HepG2 (cell line): Measurements from ENCODE around the gene ACACB. TPM values are rescaled to one million over a fixed set of nuclear protein-coding genes. Genes with fewer than 3 reads are reported as not detected.

Experiments used
- ATAC-seq: fragments of 200-7000 bp; cut with Tn5 transposase; 3 replicates; pipeline ENCODE4 v1.9.1; 2020; ENCODE audit warnings: mild to moderate bottlenecking, moderate library complexity
- BruUV-seq: library from RNA; stranded (reverse); fragments of 400-500 nt; replicated peaks from 2 replicates; lab custom pipeline; 2021; lab: Mats Ljungman, UMichigan
- CTCF ChIA-PET: fragments of 300-600 bp; formaldehyde crosslinking; extraction: SDS; loops from one replicate; lab custom pipeline; 2021; ENCODE audit warnings: low total read pairs, inconsistent platforms, low intra/inter-chr PET ratio; lab: Yijun Ruan, JAX
- POLR2A ChIA-PET: fragments of 350-600 bp; sonication (Branson Sonifier 250); formaldehyde crosslinking; loops from one replicate; lab custom pipeline; 2020; ENCODE audit warnings: antibody characterized with exemption, inconsistent platforms; lab: Yijun Ruan, JAX
- DNase-seq: peaks from one replicate; pipeline ENCODE4 v3.0.0-alpha.2; 2015; ENCODE audit warnings: low spot score
- FAIRE-seq: peaks from 3 replicates; lab custom pipeline; 2011; peaks lifted over from hg19 to GRCh38; lab: Jason Lieb, UNC
- H2AFZ ChIP-seq: one replicate; pipeline ENCODE4 v1.6.1; 2011; ENCODE audit warnings: low read length, inconsistent platforms
- H3K27ac ChIP-seq: fragments of 300-600 bp; 3 replicates; pipeline ENCODE4 v1.8.0; 2011; ENCODE audit warnings: mixed run types, mild to moderate bottlenecking, mixed read lengths, low read length, inconsistent platforms; ENCODE audit not compliant: insufficient read depth; ENCODE audit errors: extremely low read length
- H3K27me3 ChIP-seq, 2 experiments: fragments of 200-600 bp in 1 of 2; 2 replicates in 1 of 2; 3 replicates in 1 of 2; pipeline versions ENCODE4 v1.6.0 to v1.8.0; 2011; ENCODE audit warnings: low read length in 2 of 2, mild to moderate bottlenecking in 2 of 2, moderate library complexity in 2 of 2, inconsistent platforms in 1 of 2; ENCODE audit not compliant: insufficient read depth in 2 of 2, control insufficient read depth in 1 of 2
- H3K36me3 ChIP-seq, 2 experiments: fragments of 200-600 bp in 1 of 2; replicated peaks in 1 of 2; 2 replicates in 1 of 2; 3 replicates in 1 of 2; pipeline versions ENCODE4 v1.5.1 to v1.8.0; 2011; ENCODE audit warnings: low read length in 2 of 2, inconsistent platforms in 1 of 2; ENCODE audit not compliant: insufficient read depth in 2 of 2, control insufficient read depth in 1 of 2
- H3K4me1 ChIP-seq: 2 replicates; pipeline ENCODE4 v1.5.1; 2012; ENCODE audit warnings: low read length, inconsistent platforms; ENCODE audit not compliant: insufficient read depth
- H3K4me2 ChIP-seq: 2 replicates; pipeline ENCODE4 v1.6.0; 2011; ENCODE audit warnings: low read depth, low read length, inconsistent platforms
- H3K4me3 ChIP-seq, 3 experiments: fragments of 200-600 bp in 1 of 3; sonication (generic), shearing (Covaris generic) in 1 of 3; replicated peaks in 1 of 3; 2 replicates each; pipeline ENCODE4 v1.5.1; 2011 to 2016; ENCODE audit warnings: low read length in 3 of 3, inconsistent platforms in 2 of 3, low read depth in 2 of 3, mild to moderate bottlenecking in 2 of 3, control low read depth in 1 of 3, mixed read lengths in 1 of 3; ENCODE audit not compliant: insufficient read depth in 1 of 3
- H3K79me2 ChIP-seq: one replicate; pipeline ENCODE4 v1.6.1; 2011; ENCODE audit warnings: low read length, inconsistent platforms; ENCODE audit not compliant: insufficient read depth
- H3K9ac ChIP-seq: 2 replicates; pipeline ENCODE4 v1.6.0; 2011; ENCODE audit warnings: mild to moderate bottlenecking, low read depth, low read length, inconsistent platforms; ENCODE audit not compliant: insufficient read depth
- H3K9me3 ChIP-seq: 2 replicates; pipeline ENCODE4 v1.5.1; 2012; ENCODE audit warnings: mild to moderate bottlenecking, low read length
- H4K20me1 ChIP-seq: 2 replicates; pipeline ENCODE4 v1.6.0; 2011; ENCODE audit warnings: inconsistent platforms, mild to moderate bottlenecking, low read length, moderate library complexity; ENCODE audit not compliant: insufficient read depth
- ATF3 ChIP-seq: sonication (generic); formaldehyde crosslinking; IDR thresholded peaks from 2 replicates; pipeline ENCODE4 v1.4.0; 2020; ENCODE audit warnings: missing genetic modification reagents
- ATF7-NPFF ChIP-seq: sonication (generic); formaldehyde crosslinking; IDR thresholded peaks from 2 replicates; pipeline ENCODE4 v1.8.1; 2023; ENCODE audit warnings: mild to moderate bottlenecking, low read depth, missing genetic modification reagents, moderate library complexity
- HIVEP1 ChIP-seq: sonication (generic); formaldehyde crosslinking; IDR thresholded peaks from 2 replicates; pipeline ENCODE4 v1.4.0; 2020; ENCODE audit warnings: mild to moderate bottlenecking, missing genetic modification reagents
- MYNN ChIP-seq: sonication (generic); formaldehyde crosslinking; IDR thresholded peaks from 2 replicates; pipeline ENCODE4 v1.4.0; 2020; ENCODE audit warnings: mild to moderate bottlenecking, low read depth, missing genetic modification reagents
- NR2F1 ChIP-seq, 2 experiments: fragments of 450-650 bp in 1 of 2; formaldehyde crosslinking in 1 of 2; IDR thresholded peaks; 2 replicates each; pipeline versions ENCODE4 v1.5.0 to v1.6.1; 2016 to 2020; ENCODE audit warnings: mild to moderate bottlenecking in 1 of 2, missing compliant biosample characterization in 1 of 2, missing genetic modification reagents in 1 of 2, moderate library complexity in 1 of 2
- RAD51 ChIP-seq: fragments of 450-650 bp; IDR thresholded peaks from 2 replicates; pipeline ENCODE4 v1.6.1; 2016; ENCODE audit warnings: borderline replicate concordance
- RARA ChIP-seq: IDR thresholded peaks from 2 replicates; pipeline ENCODE4 v1.6.1; 2016; ENCODE audit warnings: missing genetic modification reagents, missing compliant biosample characterization
- SPEN ChIP-seq: sonication (generic); formaldehyde crosslinking; IDR thresholded peaks from 2 replicates; pipeline ENCODE4 v1.5.1; 2020; ENCODE audit warnings: low read depth, mild to moderate bottlenecking, missing genetic modification reagents
- ZBTB1 ChIP-seq: sonication (generic); formaldehyde crosslinking; IDR thresholded peaks from 2 replicates; pipeline ENCODE4 v1.4.0; 2020; ENCODE audit warnings: missing genetic modification reagents, borderline replicate concordance
- ZNF160 ChIP-seq: sonication (generic); formaldehyde crosslinking; IDR thresholded peaks from 2 replicates; pipeline ENCODE4 v1.8.0; 2022; ENCODE audit warnings: mild to moderate bottlenecking, inconsistent platforms, missing genetic modification reagents
- ZNF207 ChIP-seq: fragments of 450-650 bp; IDR thresholded peaks from 2 replicates; pipeline ENCODE4 v1.6.1; 2016; ENCODE audit warnings: antibody characterized with exemption, borderline replicate concordance
- ZNF646 ChIP-seq: sonication (generic); formaldehyde crosslinking; IDR thresholded peaks from 2 replicates; pipeline ENCODE4 v1.9.0; 2021; ENCODE audit warnings: mild to moderate bottlenecking, missing genetic modification reagents
- ZNF724P ChIP-seq: sonication (generic); formaldehyde crosslinking; IDR thresholded peaks from 2 replicates; pipeline ENCODE4 v1.8.0; 2022; ENCODE audit warnings: missing genetic modification reagents, borderline replicate concordance
- WGBS: methylation state at CpG from one replicate; pipeline ENCODE4 v1.1.6; 2017; ENCODE audit warnings: low lambda C conversion rate; 5-methylcytosine and 5-hydroxymethylcytosine counted together
- in situ Hi-C: cut with HindIII; loops from 2 replicates; pipeline ENCODE4 v1.10.0; 2017; ENCODE audit warnings: low pct_unique_long_range_greater_than_20kb; ENCODE audit not compliant: extremely low pct_ligation_motif_present
- intact Hi-C: fragments of 100-400 bp; cut with micrococcal nuclease; formaldehyde crosslinking; loops from one replicate; pipeline ENCODE4 v1.10.0; 2022; ENCODE audit not compliant: unreplicated experiment
- polyA plus RNA-seq, 8 experiments: library from polyadenylated mRNA; depleted of rRNA in 3 of 8; stranded (reverse) in 7 of 8; unstranded in 1 of 8; fragments of >200 nt; fragmentation: Illumina TruSeq in 4 of 8; extraction: Trizol in 4 of 8; gene quantifications; 2 replicates each; pipeline versions ENCODE4 v1.2.1 to v1.2.3, GENCODE V29; 2011 to 2016; ENCODE audit warnings: low read depth in 4 of 8, missing spikeins in 1 of 8, mixed read lengths in 1 of 8; ENCODE audit not compliant: insufficient read depth in 1 of 8
- total RNA-seq, 5 experiments: library from RNA; depleted of rRNA; stranded (reverse); fragments of >200 nt; fragmentation: Illumina TruSeq; extraction: Trizol; gene quantifications; 2 replicates each; pipeline ENCODE4 v1.2.3, GENCODE V29; 2016; ENCODE audit warnings: low read depth in 1 of 5

The ACACB gene
- total and polyA plus RNA-seq, 2 of the 13 experiments (the other 11 are each of a cell fraction or from before 2014, with no cell fraction given): 6.2 to 8.6 TPM

- in situ Hi-C loops (no loop called here), intact Hi-C loops (no loop called here)
- Histone ChIP-seq H2AFZ (no peak overlapping the region), H3K27ac (no peak overlapping the region), H3K36me3 (peaks cover 0 to 3% of the 10 kb centered on the region in 2 experiments; a peak in 1 of 5 replicates), H3K27me3 (no peaks in the 10 kb centered on the region), H3K4me1 (no peaks in the 10 kb centered on the region), H4K20me1 (no peaks in the 10 kb centered on the region), H3K9ac (no peak overlapping the region), H3K4me2 (no peak overlapping the region), H3K9me3 (peaks cover 6% of the 10 kb centered on the region), H3K79me2 (no peaks in the 10 kb centered on the region), H3K4me3 (no peak overlapping the region)
- WGBS: 93% methylated on average over 8 of the region's 8 CpGs
- ChIA-PET CTCF (no interaction called here), POLR2A (no interaction called here)
- BruUV-seq: no TSS peak
- DNase-seq (no peak), FAIRE-seq (no peak), ATAC-seq (no peak)
- TF ChIP-seq ATF3 (CRISPR knock-in tag): no peak
- no peak for TF ChIP-seq MYNN
These were observed 139.6 kb downstream of the ACACB start for GRCh38 chr12:109256011-109256410.

GRCh38 chr12:109258201-109258600 lies 141.8 kb downstream of the ACACB start:
- WGBS: 83% methylated on average over 2 of the region's 6 CpGs
- CTCF ChIA-PET: no interaction called here
- in situ Hi-C loops (no loop called here), intact Hi-C loops (no loop called here)
- no peaks in the 10 kb centered on the region for H4K20me1 ChIP-seq
- no peak for DNase-seq
- peaks cover 6% of the 10 kb centered on the region for H3K9me3 ChIP-seq
- no peak for TF ChIP-seq ATF7-NPFF
- TF ChIP-seq ZNF160 (CRISPR knock-in tag): no peak
- no peak for TF ChIP-seq NR2F1 (CRISPR knock-in tag; IDR thresholded peaks at IDR 0.05)
- no peak for TF ChIP-seq ZBTB1
- TF ChIP-seq ZNF724P (CRISPR knock-in tag): no peak
- no peak for TF ChIP-seq ZNF646 (CRISPR knock-in tag)
- TF ChIP-seq ZNF207: no peak
- TF ChIP-seq HIVEP1 (CRISPR knock-in tag): no peak
- no peak for TF ChIP-seq SPEN (CRISPR knock-in tag)
- no peak for TF ChIP-seq MYNN
- TF ChIP-seq RARA: no peak
- TF ChIP-seq RAD51: no peak
- no peak overlapping the region for H2AFZ ChIP-seq
- no TSS peak for BruUV-seq
- no peak overlapping the region for H3K4me2 ChIP-seq
- no peaks in the 10 kb centered on the region for H3K4me1 ChIP-seq
- POLR2A ChIA-PET: no interaction called here
- no peaks in the 10 kb centered on the region for H3K27me3 ChIP-seq
- no peak for ATAC-seq
- no peaks in the 10 kb centered on the region for H3K79me2 ChIP-seq
- no peak overlapping the region for H3K27ac ChIP-seq
- H3K36me3 ChIP-seq: peaks cover 0 to 3% of the 10 kb centered on the region in 2 experiments; a peak in 1 of 5 replicates
- no peak overlapping the region for H3K9ac ChIP-seq
- no peak for FAIRE-seq
- no peak overlapping the region for H3K4me3 ChIP-seq
